GM21423 (cell line): ENCODE data around the gene TBX10.
"Not testable (repeated sequence)": the region's sequence is repeated elsewhere in the genome, so short reads cannot be mapped to it uniquely, and the experiment has no call there.

Experiments
- ATAC-seq: cut with Tn5 transposase; IDR thresholded peaks from one replicate; pipeline ENCODE4 v1.9.1; 2021; ENCODE audit warnings: mild to moderate bottlenecking, moderate library complexity; ENCODE audit not compliant: unreplicated experiment

Gene TBX10

DNA sequence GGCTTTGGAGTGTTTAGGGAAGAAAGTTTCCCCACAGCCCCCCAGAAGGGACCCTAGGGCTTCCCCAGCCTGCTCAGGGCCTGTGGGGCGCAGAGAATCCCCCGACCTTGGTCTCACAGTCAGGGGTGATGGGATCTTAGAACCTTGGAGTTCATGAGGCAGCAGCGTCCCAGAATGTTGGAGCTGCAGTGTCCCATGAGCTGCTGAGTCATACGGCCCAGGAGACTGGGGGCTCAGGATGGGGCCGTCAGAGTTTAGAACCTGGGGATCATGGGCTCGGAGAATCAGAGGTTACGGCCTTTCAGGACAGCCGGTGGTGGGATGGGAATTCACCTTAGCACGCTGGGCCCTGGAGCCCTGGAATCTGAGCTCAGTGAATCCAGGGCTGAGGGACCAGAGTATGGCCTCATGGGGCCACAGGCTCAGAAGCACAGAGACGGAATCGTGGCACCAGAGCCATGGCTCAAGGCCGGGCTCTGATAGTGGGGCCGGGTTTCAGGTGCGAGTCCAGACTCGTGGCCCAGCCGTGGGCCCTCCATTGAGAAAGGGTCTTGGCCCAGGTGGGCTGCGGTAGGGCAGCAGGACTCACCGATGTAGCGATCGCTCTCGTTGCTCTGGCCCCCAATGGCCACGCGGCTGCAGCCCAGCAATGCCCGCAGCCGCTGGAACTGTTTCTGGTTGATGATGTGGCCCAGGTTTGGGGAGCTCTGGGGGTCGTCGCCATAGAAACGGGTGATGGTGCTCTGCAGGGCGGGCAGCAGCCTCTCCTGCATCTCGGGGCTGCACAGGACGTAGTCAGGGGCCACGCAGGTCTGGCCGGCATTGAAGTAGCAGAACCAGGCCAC lies 25.4 kb upstream of the TBX10 start:
- ATAC-seq, result no peak

DNA sequence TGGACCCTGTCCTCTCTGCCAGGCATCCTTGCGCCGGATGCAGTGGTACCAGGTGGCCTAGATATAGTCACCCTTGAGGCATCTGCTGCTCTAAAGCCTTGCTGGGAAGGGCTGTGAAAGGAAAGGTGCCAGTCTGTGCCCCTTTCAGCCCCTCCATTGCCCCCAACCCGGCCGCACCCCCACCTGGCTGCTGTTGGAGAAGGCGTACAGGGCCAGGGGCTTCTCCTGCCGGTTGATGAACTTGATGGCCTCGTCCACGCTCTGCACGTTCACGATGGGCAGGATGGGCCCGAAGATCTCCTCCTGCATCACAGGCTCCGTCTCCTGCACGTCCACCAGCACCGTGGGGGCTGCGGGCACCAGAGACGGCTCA lies 24.6 kb upstream of the TBX10 start:
- no peak for ATAC-seq

- no peak for ATAC-seq
Observed at GRCh38 chr11:67663532-67664212, 24.1 kb upstream of the TBX10 start.

DNA sequence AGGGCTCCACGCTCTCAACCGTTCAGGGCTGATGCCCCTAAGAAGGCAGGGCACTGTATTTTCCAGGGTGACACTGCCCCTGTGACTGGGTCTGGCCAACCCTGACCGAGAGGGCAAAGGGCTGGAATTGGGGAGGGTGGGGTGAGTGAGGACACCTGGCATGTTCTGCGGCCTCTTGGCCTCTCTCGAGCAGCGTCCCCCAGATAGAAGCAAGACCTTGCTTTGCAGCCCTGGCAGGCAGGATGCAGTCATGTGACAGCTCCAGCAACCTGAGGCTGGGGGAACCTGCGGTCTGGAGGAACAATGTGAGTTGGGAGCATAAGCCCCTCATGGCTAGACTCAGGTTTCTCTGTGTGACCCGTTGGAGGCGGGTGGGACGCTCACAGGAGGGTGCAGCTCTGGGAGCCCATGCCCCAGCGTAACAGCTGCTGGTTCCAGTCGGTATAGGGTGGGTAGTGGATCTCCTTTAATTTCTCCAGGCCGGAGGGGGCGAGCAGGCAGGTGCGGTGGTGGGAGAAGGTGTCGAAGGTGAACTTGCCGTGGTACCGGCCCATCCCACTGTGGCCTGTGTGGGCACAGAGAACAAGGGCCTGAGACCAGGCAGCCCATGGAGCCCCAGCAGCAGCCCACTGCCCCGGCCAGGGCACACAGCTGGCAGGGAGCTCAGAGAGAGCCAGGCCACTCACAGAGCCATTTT lies 23.4 kb upstream of the TBX10 start:
- ATAC-seq, result no peak

DNA sequence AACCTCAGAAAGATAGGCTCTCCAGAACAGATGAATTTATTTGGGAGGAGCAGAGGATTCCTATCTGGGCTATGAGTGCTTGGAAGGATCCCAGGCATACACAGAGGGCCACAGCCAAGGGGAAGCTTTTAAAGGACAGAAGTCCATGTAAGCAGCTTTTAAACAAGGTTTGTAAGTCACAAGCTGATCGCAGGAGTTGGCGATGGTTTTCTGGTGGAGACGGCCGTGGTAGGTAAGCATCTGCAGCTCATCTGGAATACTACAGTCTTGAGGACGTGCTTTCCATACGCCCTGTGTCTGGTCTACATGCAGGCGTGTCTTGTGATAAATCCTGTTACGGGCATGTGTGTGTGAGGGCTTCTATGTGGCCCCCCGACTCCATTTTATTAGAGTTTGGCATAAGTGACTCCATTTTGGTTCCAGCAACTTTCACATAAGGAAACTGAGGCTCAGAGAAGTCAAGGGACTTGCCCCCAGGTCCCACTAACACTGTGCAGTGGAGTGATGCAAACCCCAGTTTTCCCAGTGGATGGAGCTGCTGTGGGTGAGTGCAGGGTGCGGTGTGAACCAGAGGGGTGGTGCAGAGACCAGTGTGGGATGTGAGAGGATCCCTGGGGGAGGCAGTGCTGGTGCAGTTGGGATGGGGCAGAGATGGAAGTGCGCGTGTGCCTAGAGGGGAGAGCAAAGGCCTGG lies 22.7 kb upstream of the TBX10 start:
- ATAC-seq, result no peak

DNA sequence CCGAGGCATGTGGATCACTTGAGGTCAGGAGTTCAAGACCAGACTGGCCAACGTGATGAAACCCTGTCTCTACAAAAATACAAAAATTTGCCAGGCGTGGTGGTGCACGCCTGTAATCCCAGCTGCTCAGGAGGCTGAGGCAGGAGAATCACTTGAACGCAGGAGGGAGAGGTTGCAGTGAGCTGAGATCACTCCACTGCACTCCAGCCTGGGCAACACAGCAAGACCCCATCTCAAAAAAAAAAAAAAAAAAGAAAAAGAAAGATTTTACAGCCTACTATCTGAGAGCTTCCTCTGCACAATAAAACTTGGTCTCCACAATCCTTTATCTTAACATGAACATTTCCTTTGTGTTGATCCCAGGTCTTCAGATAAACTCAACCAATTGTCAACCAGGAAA lies 21.2 kb upstream of the TBX10 start:
- not testable (repeated sequence) for ATAC-seq

- ATAC-seq, result not testable (repeated sequence)
Observed at GRCh38 chr11:67659651-67660165, 20.1 kb upstream of the TBX10 start.

DNA sequence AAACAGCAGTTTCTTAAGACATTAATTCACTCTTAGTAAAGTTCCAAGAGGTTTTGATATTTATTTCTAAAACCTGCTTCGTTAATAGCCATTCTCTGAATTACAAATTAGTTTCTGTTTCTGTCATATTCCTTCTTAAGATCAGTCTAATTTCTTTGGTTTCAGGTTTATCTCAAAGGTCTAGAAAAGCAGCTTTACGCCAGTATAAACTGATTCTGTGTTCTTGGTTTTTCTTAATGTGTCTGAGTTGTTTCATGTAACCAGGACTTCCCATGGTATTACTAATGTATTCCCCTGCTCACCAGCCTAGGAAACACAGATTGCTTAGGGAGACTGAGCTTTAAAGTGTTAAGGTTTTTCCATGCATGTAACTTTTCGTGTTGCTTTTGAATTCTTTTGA lies 17.7 kb upstream of the TBX10 start:
- no peak for ATAC-seq

GRCh38 chr11:67656278-67656922 lies 16.8 kb upstream of the TBX10 start:
- no peak for ATAC-seq

GRCh38 chr11:67654225-67654624 lies 14.7 kb upstream of the TBX10 start:
- no peak for ATAC-seq

DNA sequence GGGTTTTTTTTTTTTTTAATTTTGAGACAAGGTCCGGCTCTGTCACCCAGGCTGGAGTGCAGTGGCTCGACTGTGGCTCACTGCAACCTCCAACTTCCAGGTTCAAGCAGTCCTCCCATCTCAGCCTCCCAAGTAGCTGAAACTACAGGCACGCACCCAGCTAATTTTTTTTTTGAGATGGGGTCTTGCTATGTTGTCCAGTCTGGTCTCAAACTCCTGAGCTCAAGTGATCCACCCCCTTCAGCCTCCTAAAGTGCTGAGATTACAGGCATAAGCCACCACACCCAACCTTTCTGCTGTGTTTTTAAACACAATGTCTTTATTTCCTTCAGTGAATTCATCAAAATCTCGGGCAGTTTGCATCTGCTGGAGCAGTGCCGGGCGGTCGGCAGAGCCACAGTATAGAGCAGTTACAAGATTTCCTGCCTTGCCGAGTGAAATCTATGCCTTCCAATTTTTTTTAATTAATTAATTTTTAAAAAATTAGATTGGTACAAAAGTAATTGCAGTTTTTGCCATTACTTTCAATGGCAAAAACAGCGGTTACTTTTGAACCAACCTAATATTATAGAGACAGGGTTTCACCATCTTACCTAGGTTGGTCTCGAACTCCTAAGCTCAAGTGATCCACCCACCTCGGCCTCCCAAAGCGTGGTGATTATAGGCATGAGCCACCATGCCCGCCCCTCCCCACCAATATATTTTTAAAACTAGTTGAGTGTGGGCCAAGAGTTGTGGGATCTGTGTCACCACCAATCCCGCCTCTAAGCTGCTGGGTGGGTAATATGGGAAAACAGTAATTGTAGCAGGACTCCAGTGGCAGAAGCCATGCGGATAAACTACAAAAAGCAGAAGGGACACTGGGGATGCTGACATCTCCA lies 13.6 kb upstream of the TBX10 start:
- ATAC-seq, result no peak

DNA sequence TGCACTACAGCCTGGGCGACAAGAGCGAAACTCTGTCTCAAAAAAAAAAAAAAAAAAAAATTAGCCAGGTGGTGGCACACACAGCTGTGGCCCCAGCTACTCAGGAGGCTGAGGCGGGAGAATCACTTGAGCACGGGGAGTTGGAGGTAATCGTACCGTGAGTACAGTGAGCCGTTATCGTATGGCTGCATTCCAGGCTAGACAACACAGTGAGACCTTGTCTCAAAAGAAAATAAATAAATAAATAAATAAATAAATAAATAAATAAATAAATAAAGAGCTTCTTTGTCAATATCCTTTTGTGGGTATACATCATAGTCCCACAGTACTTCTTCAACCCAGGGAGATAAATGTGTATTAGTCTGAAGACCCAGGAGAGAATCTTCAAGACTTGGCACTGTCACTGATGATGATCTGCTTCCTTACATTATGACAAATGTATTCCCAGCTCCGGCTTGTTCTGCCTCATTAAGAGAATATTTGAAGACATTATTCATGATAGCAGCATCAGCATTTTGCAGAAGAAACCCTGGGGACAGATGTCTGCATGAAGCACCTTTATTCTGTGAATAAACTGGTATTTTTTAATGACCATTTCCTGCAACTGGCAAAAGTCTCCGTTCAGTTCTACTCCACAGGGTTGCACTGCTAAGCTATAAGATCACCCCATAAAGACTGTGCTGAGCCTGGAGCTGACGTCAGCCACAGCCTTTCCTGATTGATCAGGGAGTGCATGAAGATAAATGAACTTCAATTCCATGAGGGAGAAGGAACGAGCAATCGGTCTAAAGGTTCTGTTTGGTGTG lies 12.6 kb upstream of the TBX10 start:
- no peak for ATAC-seq

DNA sequence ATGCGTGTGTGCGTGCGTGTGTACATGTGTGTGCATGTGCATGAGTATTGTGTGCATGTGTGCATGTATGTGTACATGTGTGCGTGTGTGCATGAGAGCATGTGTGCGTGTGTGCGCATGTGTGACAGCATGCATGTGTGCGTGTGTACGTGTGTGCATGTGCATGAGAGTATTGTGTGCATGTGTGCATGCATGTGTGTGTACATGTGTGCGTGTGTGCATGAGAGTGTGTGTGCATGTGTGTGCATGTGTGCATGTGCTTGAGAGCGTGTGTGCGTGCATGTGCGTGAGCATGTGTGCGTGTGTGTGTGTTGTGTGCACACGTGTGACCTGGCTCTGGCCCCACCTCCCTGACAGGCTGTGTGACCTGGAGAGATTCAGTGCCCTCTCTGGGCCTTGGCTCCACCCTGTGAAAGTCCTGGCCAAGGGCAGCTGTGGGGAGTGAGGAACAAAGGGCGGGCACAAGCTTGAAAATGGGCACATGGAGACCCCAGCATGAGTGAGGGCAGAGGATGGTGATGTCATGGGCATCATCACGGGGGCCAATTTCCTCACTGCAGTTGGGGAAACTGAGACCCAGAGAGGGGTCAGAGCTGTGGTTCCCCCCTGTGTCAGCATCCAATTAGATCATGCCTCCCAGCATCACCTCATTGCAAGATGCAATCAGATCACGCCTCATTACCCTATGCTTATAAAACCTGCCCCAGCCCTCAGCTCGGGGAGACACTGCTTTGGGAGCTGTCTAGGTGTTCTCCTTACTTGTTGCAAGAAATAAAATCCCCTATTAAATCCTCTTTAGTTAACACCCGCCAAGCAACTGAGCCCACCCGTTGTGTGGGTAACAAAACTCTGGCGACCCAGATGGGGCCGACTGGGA lies 10.3 kb upstream of the TBX10 start:
- no peak for ATAC-seq

- ATAC-seq, result no peak
Observed at GRCh38 chr11:67648796-67649613, 9.4 kb upstream of the TBX10 start.

DNA sequence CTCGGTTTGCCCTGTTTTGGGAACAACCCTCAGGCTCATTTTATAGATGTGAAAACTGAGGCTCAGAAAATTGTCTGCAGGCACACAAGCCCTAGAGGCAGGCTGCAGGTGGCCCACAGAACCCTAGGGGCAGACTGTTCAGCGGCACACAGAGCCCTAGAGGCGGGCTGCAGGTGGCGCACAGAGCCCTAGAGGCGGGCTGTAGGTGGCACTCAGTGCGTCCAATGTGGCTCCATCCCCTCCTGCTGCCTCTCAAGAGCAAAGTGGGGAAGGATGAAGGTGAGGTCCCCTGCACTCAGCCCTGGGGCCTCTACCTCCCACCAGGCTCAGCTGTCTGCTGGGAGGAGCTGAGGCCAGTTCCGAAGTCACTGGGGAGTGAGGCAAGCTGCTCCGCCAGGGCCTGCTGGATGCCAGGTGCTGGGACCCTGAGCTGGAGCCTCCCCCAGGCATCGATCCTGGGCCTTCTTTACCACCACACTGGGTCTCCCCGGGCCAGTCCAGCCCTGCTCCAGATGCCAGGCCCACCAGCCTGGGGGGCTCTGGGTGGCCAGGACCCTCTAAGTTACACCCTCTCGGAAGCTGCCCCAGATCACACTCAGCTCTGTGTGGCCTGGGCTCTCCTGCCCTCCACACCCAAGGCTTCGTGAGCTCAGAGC lies 8.7 kb upstream of the TBX10 start:
- ATAC-seq, result no peak

GRCh38 chr11:67647471-67647870 lies 7.9 kb upstream of the TBX10 start:
- no peak for ATAC-seq
